K562 (cell line): ENCODE data around the gene CPSF4. TPM values are rescaled to one million over a fixed set of nuclear protein-coding genes. Genes with fewer than 3 reads are reported as not detected.

Experiments
- ARID1B ChIP-seq: fragments of 450-650 bp; IDR thresholded peaks from 2 replicates; pipeline ENCODE4 v1.6.1; 2016; ENCODE audit warnings: antibody characterized with exemption, mild to moderate bottlenecking, inconsistent platforms
- ARNT ChIP-seq, 2 experiments: fragments of 450-650 bp; IDR thresholded peaks; 2 replicates each; pipeline ENCODE4 v1.6.1; 2016; ENCODE audit warnings: mild to moderate bottlenecking in 1 of 2
- ASH1L ChIP-seq: fragments of 450-650 bp; IDR thresholded peaks from 2 replicates; pipeline ENCODE4 v1.6.1; 2018; ENCODE audit warnings: borderline replicate concordance, mild to moderate bottlenecking, low read depth; ENCODE audit not compliant: partially characterized antibody
- CBX1 ChIP-seq: sonication (generic); IDR thresholded peaks from 2 replicates; pipeline ENCODE4 v1.6.1; 2016; ENCODE audit warnings: antibody characterized with exemption, low read depth, mild to moderate bottlenecking
- DIDO1 ChIP-seq: fragments of 450-650 bp; IDR thresholded peaks from 2 replicates; pipeline ENCODE4 v1.6.1; 2016; ENCODE audit warnings: low read depth, missing biosample characterization, missing genetic modification characterization
- ESRRB ChIP-seq: fragments of 250-450 bp; sonication (Bioruptor Pico); IDR thresholded peaks from 2 replicates; pipeline ENCODE4 v1.5.0; 2020; ENCODE audit warnings: mild to moderate bottlenecking, moderate library complexity, borderline replicate concordance
- GABPA ChIP-seq: fragments of 200-800 bp; sonication (Bioruptor generic); conservative IDR thresholded peaks from 2 replicates; pipeline ENCODE4 v1.6.1; 2016; ENCODE audit warnings: low read depth, missing genetic modification characterization, missing compliant biosample characterization
- HCFC1 ChIP-seq: IDR thresholded peaks from 2 replicates; pipeline ENCODE4 v1.6.1; 2012; ENCODE audit warnings: low read depth, low read length, improper control_type of control experiment
- MBD2 ChIP-seq: sonication (generic); IDR thresholded peaks from 2 replicates; pipeline ENCODE4 v1.6.1; 2016; ENCODE audit warnings: low read depth, borderline replicate concordance
- NCOA2 ChIP-seq, 2 experiments: fragments of 450-650 bp; IDR thresholded peaks; 2 replicates each; pipeline ENCODE4 v1.6.1; 2018; ENCODE audit warnings: mild to moderate bottlenecking in 2 of 2, moderate library complexity in 1 of 2; ENCODE audit not compliant: partially characterized antibody in 2 of 2
- NCOA4 ChIP-seq: fragments of 450-650 bp; IDR thresholded peaks from 2 replicates; pipeline ENCODE4 v1.6.1; 2018; ENCODE audit warnings: mild to moderate bottlenecking; ENCODE audit not compliant: partially characterized antibody
- NR2C2 ChIP-seq, 2 experiments: fragments of 200-800 bp in 1 of 2; sonication (Bioruptor generic) in 1 of 2; sonication (generic) in 1 of 2; formaldehyde crosslinking in 1 of 2; IDR thresholded peaks; 2 replicates each; pipeline versions ENCODE4 v1.6.1 to v1.8.0; 2016 to 2022; ENCODE audit warnings: mild to moderate bottlenecking in 1 of 2, missing compliant biosample characterization in 1 of 2, missing genetic modification characterization in 1 of 2, missing genetic modification reagents in 1 of 2
- NUFIP1 ChIP-seq: fragments of 450-650 bp; IDR thresholded peaks from 2 replicates; pipeline ENCODE4 v1.6.1; 2018; ENCODE audit not compliant: partially characterized antibody
- OTX1 ChIP-seq: fragments of 450-650 bp; formaldehyde crosslinking; IDR thresholded peaks from 2 replicates; pipeline ENCODE4 v1.4.0; 2022; ENCODE audit warnings: mild to moderate bottlenecking
- POLR2AphosphoS5 ChIP-seq: IDR thresholded peaks from 2 replicates; pipeline ENCODE4 v1.6.1; 2011; ENCODE audit warnings: mild to moderate bottlenecking, low read depth, low read length, moderate library complexity; ENCODE audit not compliant: control insufficient read depth, insufficient read depth
- RNF2 ChIP-seq: sonication (generic); IDR thresholded peaks from 2 replicates; pipeline ENCODE4 v1.6.1; 2016
- SRSF9 ChIP-seq: fragments of 200-400 bp; formaldehyde crosslinking; IDR thresholded peaks from 2 replicates; pipeline ENCODE4 v1.6.1; 2017; ENCODE audit warnings: low read depth, low read length, borderline replicate concordance
- TAF9B ChIP-seq: fragments of 450-650 bp; IDR thresholded peaks from 2 replicates; pipeline ENCODE4 v1.6.1; 2018; ENCODE audit warnings: mild to moderate bottlenecking; ENCODE audit not compliant: partially characterized antibody
- TCF3 ChIP-seq: sonication (generic); formaldehyde crosslinking; IDR thresholded peaks from 2 replicates; pipeline ENCODE4 v1.4.0; 2020; ENCODE audit warnings: mild to moderate bottlenecking, missing genetic modification reagents
- TSC22D4 ChIP-seq: fragments of 450-650 bp; IDR thresholded peaks from 2 replicates; pipeline ENCODE4 v1.6.1; 2016; ENCODE audit warnings: missing genetic modification characterization, missing biosample characterization, control low read depth
- ZFP36 ChIP-seq: fragments of 150-350 bp; IDR thresholded peaks from 2 replicates; pipeline ENCODE4 v1.6.1; 2018; ENCODE audit warnings: low read length, low read depth; ENCODE audit not compliant: partially characterized antibody
- ZFX ChIP-seq: sonication (generic); formaldehyde crosslinking; IDR thresholded peaks from 2 replicates; pipeline ENCODE4 v1.8.0; 2022; ENCODE audit warnings: mild to moderate bottlenecking, missing genetic modification reagents, moderate library complexity
- polyA plus RNA-seq, 8 experiments: library from polyadenylated mRNA; depleted of rRNA in 4 of 8; stranded (reverse) in 5 of 8; unstranded in 3 of 8; fragments of >200 nt; fragmentation: Nextera tagmentation in 2 of 8; fragmentation: Illumina TruSeq in 1 of 8; extraction: Ambion mirVana in 2 of 8; extraction: Trizol in 1 of 8; gene quantifications; 2 replicates each; pipeline versions ENCODE4 v1.2.1 to v1.2.3, GENCODE V29; 2011 to 2014; ENCODE audit warnings: inconsistent platforms in 1 of 8, missing spikeins in 1 of 8
- total RNA-seq, 7 experiments: library from RNA; depleted of rRNA in 6 of 7; stranded (reverse); fragments of >200 nt in 6 of 7; fragmentation: Illumina TruSeq in 2 of 7; extraction: Trizol in 2 of 7; gene quantifications; 2 replicates each; pipeline versions ENCODE4 v1.2.1 to v1.2.3, GENCODE V29; 2011 to 2021; ENCODE audit warnings: low replicate concordance in 1 of 7
- TF ChIP-seq, protein P1 (sequence below): fragments of 450-650 bp; conservative IDR thresholded peaks from 2 replicates; pipeline ENCODE4 v1.6.1; 2016; ENCODE audit warnings: missing genetic modification characterization, low read depth, mild to moderate bottlenecking, control low read depth, missing compliant biosample characterization
- TF ChIP-seq, protein P2 (sequence below): fragments of 250-450 bp; sonication (Bioruptor Pico); IDR thresholded peaks from 2 replicates; pipeline ENCODE4 v1.5.0; 2020; ENCODE audit warnings: mild to moderate bottlenecking
- TF ChIP-seq, protein P3 (sequence below): fragments of 450-650 bp; formaldehyde crosslinking; IDR thresholded peaks from 2 replicates; pipeline ENCODE4 v1.4.0; 2022; ENCODE audit warnings: missing genetic modification characterization

Gene CPSF4
- total and polyA plus RNA-seq, 9 of the 15 experiments (the other 6 are each of a cell fraction or from before 2014, with no cell fraction given): 16.9 to 118 (median 71.7) TPM

DNA sequence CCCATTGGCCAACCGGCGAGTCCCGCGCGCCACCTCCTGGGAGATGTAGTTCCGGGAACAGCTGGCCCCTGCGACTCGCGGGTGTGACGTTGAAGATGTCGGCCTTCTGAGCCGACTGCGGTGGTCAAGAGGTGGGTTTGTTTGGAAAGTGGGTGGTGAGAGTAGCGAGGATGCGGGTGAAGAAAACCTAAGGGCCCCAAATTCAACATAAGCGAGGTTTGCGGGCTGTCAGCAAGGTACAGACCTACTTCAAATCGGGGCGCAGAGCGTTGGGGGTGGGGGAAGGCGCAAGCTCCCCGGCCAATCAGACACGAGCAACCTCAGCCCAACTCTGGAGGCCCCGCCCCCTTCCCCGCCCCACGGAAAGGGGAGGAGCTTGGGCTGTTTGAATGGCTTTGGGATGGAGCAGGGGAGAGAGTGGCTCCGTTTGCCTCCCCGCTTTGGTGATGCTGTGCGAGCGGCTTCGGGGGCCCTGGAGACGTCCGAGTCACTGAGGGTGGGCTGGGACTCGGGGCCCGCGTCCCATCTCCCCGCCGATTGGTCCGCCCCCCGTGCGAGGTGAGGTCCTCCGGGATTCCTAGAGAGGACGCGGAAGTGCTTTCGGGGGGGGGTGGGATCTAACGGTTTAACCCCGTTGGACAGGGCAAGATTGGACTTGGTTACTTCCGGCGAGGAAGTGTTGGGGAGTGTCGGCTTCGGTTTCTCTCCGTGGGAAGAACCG lies 66.0 kb downstream of the CPSF4 start, which contains the start of gene ZKSCAN5 (continued):
- TF ChIP-seq, protein P1, sequence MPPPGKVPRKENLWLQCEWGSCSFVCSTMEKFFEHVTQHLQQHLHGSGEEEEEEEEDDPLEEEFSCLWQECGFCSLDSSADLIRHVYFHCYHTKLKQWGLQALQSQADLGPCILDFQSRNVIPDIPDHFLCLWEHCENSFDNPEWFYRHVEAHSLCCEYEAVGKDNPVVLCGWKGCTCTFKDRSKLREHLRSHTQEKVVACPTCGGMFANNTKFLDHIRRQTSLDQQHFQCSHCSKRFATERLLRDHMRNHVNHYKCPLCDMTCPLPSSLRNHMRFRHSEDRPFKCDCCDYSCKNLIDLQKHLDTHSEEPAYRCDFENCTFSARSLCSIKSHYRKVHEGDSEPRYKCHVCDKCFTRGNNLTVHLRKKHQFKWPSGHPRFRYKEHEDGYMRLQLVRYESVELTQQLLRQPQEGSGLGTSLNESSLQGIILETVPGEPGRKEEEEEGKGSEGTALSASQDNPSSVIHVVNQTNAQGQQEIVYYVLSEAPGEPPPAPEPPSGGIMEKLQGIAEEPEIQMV (tag): no peak
- TF ChIP-seq ESRRB: no peak
- TF ChIP-seq RNF2: peak; percentile 52; the same call in 1 of the 2 replicates
- TF ChIP-seq, protein P2, sequence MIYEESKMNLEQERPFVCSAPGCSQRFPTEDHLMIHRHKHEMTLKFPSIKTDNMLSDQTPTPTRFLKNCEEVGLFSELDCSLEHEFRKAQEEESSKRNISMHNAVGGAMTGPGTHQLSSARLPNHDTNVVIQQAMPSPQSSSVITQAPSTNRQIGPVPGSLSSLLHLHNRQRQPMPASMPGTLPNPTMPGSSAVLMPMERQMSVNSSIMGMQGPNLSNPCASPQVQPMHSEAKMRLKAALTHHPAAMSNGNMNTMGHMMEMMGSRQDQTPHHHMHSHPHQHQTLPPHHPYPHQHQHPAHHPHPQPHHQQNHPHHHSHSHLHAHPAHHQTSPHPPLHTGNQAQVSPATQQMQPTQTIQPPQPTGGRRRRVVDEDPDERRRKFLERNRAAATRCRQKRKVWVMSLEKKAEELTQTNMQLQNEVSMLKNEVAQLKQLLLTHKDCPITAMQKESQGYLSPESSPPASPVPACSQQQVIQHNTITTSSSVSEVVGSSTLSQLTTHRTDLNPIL (CRISPR knock-in tag): no peak
- peak; percentile 95 for TF ChIP-seq OTX1 (CRISPR knock-in tag)
- TF ChIP-seq ARID1B: no peak
- TF ChIP-seq MBD2: peak; percentile 98
- no peak for TF ChIP-seq SRSF9
- TF ChIP-seq POLR2AphosphoS5: peak; percentile 98
- no peak for TF ChIP-seq TSC22D4 (tag)
- TF ChIP-seq ZFX (CRISPR knock-in tag): peak; percentile 84
- TF ChIP-seq GABPA: peak; percentile 99
- no peak for TF ChIP-seq NCOA2 (IDR thresholded peaks at IDR 0.05; ENCODE audit: partially characterized antibody in 2 of 2)
- peak; percentile 93 for TF ChIP-seq NR2C2 (CRISPR knock-in tag; IDR thresholded peaks at IDR 0.05)
- peak; percentile 99 for TF ChIP-seq NR2C2 (tag; IDR thresholded peaks at IDR 0.05)
- TF ChIP-seq TCF3 (CRISPR knock-in tag): no peak
- peak; percentile 81 for TF ChIP-seq DIDO1 (tag)
- peak; percentile 93 for TF ChIP-seq TAF9B
- no peak for TF ChIP-seq ZFP36
- TF ChIP-seq CBX1: 0 out of 2 replicates have a peak, but pooled peaks have one; percentile 69
- TF ChIP-seq NCOA4: no peak
- peak; percentile 88 for TF ChIP-seq ASH1L
- TF ChIP-seq NUFIP1: no peak
- TF ChIP-seq ARNT (IDR thresholded peaks at IDR 0.05): 0 out of 4 replicates have a peak, but pooled peaks of 1 of the 2 experiments have one; percentile 16
- TF ChIP-seq, protein P3, sequence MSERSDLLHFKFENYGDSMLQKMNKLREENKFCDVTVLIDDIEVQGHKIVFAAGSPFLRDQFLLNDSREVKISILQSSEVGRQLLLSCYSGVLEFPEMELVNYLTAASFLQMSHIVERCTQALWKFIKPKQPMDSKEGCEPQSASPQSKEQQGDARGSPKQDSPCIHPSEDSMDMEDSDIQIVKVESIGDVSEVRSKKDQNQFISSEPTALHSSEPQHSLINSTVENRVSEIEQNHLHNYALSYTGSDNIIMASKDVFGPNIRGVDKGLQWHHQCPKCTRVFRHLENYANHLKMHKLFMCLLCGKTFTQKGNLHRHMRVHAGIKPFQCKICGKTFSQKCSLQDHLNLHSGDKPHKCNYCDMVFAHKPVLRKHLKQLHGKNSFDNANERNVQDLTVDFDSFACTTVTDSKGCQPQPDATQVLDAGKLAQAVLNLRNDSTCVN (CRISPR knock-in tag): no peak
- TF ChIP-seq HCFC1: peak; percentile 98
